MCF 10A (cell line): ENCODE data around the gene CD248. TPM values are rescaled to one million over a fixed set of nuclear protein-coding genes. Genes with fewer than 3 reads are reported as not detected.

Source experiments
- BruUV-seq: library from RNA; stranded (reverse); fragments of 400-500 nt; replicated peaks from 2 replicates; lab custom pipeline; 2021; lab: Mats Ljungman, UMichigan
- CTCF ChIA-PET: fragments of 300-600 bp; sonication (Branson Sonifier 250); formaldehyde crosslinking; extraction: SDS; loops from one replicate; lab custom pipeline; 2021; ENCODE audit warnings: antibody characterized with exemption, inconsistent platforms; lab: Yijun Ruan, JAX
- POLR2A ChIA-PET: fragments of 300-600, 350-650 bp; sonication (Branson Sonifier 250); formaldehyde crosslinking; extraction: SDS; loops from one replicate; lab custom pipeline; 2020; ENCODE audit warnings: antibody characterized with exemption, inconsistent platforms; lab: Yijun Ruan, JAX
- DNase-seq: peaks from one replicate; pipeline ENCODE4 v3.0.0-alpha.2; 2018; ENCODE audit not compliant: unreplicated experiment
- H3K27ac Mint-ChIP-seq: one replicate; pipeline ENCODE4 v1.8.0; 2022; ENCODE audit warnings: mild to moderate bottlenecking, low read depth, mixed read lengths; ENCODE audit not compliant: unreplicated experiment
- H3K27me3 Mint-ChIP-seq: one replicate; pipeline ENCODE4 v1.8.0; 2022; ENCODE audit warnings: mixed read lengths; ENCODE audit not compliant: insufficient read depth, unreplicated experiment
- H3K36me3 Mint-ChIP-seq: one replicate; pipeline ENCODE4 v1.8.0; 2022; ENCODE audit warnings: mild to moderate bottlenecking, moderate library complexity, mixed read lengths; ENCODE audit not compliant: insufficient read depth, unreplicated experiment
- H3K4me1 Mint-ChIP-seq: one replicate; pipeline ENCODE4 v1.8.0; 2022; ENCODE audit warnings: mixed read lengths; ENCODE audit not compliant: insufficient read depth, unreplicated experiment
- H3K4me3 Mint-ChIP-seq: one replicate; pipeline ENCODE4 v1.8.0; 2022; ENCODE audit warnings: mild to moderate bottlenecking, moderate library complexity, mixed read lengths; ENCODE audit not compliant: unreplicated experiment
- H3K9me3 Mint-ChIP-seq: one replicate; pipeline ENCODE4 v1.8.0; 2022; ENCODE audit warnings: mixed read lengths; ENCODE audit not compliant: unreplicated experiment
- intact Hi-C: fragments of 100-400 bp; cut with micrococcal nuclease; formaldehyde crosslinking; loops from 2 replicates; pipeline ENCODE4 v1.14.1; 2022
- total RNA-seq: library from RNA; stranded (reverse); gene quantifications from 2 replicates; pipeline ENCODE4 v1.2.3, GENCODE V29; 2022
- TF ChIP-seq, protein P1 (sequence below): fragments of 200-600 bp; IDR thresholded peaks from one replicate; pipeline ENCODE4 v1.8.0; 2022; ENCODE audit warnings: antibody characterized with exemption, mild to moderate bottlenecking; ENCODE audit not compliant: unreplicated experiment

Gene CD248
- total RNA-seq, 1 experiment from 2014 or later: not detected

GRCh38 chr11:66327171-66328030 lies 10.6 kb upstream of the CD248 start:
- Mint-ChIP-seq H3K4me1 (peaks cover 52% of the 10 kb centered on the region), H3K9me3 (no peaks in the 10 kb centered on the region), H3K36me3 (peaks cover 12% of the 10 kb centered on the region), H3K4me3 (no peak overlapping the region), H3K27me3 (no peaks in the 10 kb centered on the region), H3K27ac (peak overlapping the region; percentile 4)
- DNase-seq: peak; percentile 36
- BruUV-seq: no TSS peak
- POLR2A ChIA-PET: interaction anchor here (0.6 to 1.8 kb wide), 10 partner anchors 8 to 45 kb away, joined by 3 to 20 read pairs (median 7); partner anchors contain the start of genes BRMS1, RIN1 and YIF1A
- TF ChIP-seq, protein P1, sequence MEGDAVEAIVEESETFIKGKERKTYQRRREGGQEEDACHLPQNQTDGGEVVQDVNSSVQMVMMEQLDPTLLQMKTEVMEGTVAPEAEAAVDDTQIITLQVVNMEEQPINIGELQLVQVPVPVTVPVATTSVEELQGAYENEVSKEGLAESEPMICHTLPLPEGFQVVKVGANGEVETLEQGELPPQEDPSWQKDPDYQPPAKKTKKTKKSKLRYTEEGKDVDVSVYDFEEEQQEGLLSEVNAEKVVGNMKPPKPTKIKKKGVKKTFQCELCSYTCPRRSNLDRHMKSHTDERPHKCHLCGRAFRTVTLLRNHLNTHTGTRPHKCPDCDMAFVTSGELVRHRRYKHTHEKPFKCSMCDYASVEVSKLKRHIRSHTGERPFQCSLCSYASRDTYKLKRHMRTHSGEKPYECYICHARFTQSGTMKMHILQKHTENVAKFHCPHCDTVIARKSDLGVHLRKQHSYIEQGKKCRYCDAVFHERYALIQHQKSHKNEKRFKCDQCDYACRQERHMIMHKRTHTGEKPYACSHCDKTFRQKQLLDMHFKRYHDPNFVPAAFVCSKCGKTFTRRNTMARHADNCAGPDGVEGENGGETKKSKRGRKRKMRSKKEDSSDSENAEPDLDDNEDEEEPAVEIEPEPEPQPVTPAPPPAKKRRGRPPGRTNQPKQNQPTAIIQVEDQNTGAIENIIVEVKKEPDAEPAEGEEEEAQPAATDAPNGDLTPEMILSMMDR: no peak
- CTCF ChIA-PET: interaction anchor here (0.7 to 1.0 kb wide), 3 partner anchors 15 to 368 kb away, joined by 4 to 6 read pairs (median 5); no protein-coding TSS in a partner anchor
- intact Hi-C loops: loop anchor here (1.0 kb wide), 3 partner anchors 9 to 62 kb away; partner anchors contain the start of gene RIN1

- intact Hi-C loops: no loop called here
- H3K27me3 Mint-ChIP-seq: no peaks in the 10 kb centered on the region
- DNase-seq: peak; percentile 33
- peaks cover 6% of the 10 kb centered on the region for H3K36me3 Mint-ChIP-seq
- H3K4me3 Mint-ChIP-seq: no peak overlapping the region
- peak overlapping the region; percentile 76 for H3K27ac Mint-ChIP-seq
- peaks cover 52% of the 10 kb centered on the region for H3K4me1 Mint-ChIP-seq
- H3K9me3 Mint-ChIP-seq: no peaks in the 10 kb centered on the region
- TF ChIP-seq, protein P1: no peak
- ChIA-PET CTCF (interaction anchor here (0.7 to 1.0 kb wide), 4 partner anchors 14 to 369 kb away, joined by 3 to 6 read pairs (median 4); no protein-coding TSS in a partner anchor), POLR2A (interaction anchor here (0.6 to 1.8 kb wide), 11 partner anchors 8 to 351 kb away, joined by 3 to 20 read pairs (median 4); partner anchors contain the start of genes BRMS1, RIN1 and YIF1A)
- BruUV-seq: no TSS peak
These were observed 9.6 kb upstream of the CD248 start for GRCh38 chr11:66326261-66327111.

- H3K27ac Mint-ChIP-seq: no peak overlapping the region
- BruUV-seq: no TSS peak
- intact Hi-C loops: no loop called here
- peaks cover 51% of the 10 kb centered on the region for H3K4me1 Mint-ChIP-seq
- ChIA-PET CTCF (interaction anchor here (1.3 kb wide), 1 partner anchor 14 kb away, joined by 6 read pairs; no protein-coding TSS in a partner anchor), POLR2A (interaction anchor here (1.1 to 1.2 kb wide), 2 partner anchors 14 to 20 kb away, joined by 4 to 5 read pairs; partner anchors contain the start of gene BRMS1)
- H3K36me3 Mint-ChIP-seq: no peaks in the 10 kb centered on the region
- no peak for DNase-seq
- H3K9me3 Mint-ChIP-seq: no peaks in the 10 kb centered on the region
- H3K27me3 Mint-ChIP-seq: no peaks in the 10 kb centered on the region
- H3K4me3 Mint-ChIP-seq: no peak overlapping the region
- TF ChIP-seq, protein P1: no peak
These were observed 8.4 kb upstream of the CD248 start for GRCh38 chr11:66325263-66325671.
